ENCODE data around the gene SMG1.
"Not testable (repeated sequence)": the region's sequence is repeated elsewhere in the genome, so short reads cannot be mapped to it uniquely, and the experiment has no call there.

The SMG1 gene

GRCh38 chr16:18796377-18796776, 129.8 kb downstream of the SMG1 start:
- no peak for DNase-seq

GRCh38 chr16:18792836-18793433, 133.3 kb downstream of the SMG1 start:
- DNase-seq: no peak

DNA sequence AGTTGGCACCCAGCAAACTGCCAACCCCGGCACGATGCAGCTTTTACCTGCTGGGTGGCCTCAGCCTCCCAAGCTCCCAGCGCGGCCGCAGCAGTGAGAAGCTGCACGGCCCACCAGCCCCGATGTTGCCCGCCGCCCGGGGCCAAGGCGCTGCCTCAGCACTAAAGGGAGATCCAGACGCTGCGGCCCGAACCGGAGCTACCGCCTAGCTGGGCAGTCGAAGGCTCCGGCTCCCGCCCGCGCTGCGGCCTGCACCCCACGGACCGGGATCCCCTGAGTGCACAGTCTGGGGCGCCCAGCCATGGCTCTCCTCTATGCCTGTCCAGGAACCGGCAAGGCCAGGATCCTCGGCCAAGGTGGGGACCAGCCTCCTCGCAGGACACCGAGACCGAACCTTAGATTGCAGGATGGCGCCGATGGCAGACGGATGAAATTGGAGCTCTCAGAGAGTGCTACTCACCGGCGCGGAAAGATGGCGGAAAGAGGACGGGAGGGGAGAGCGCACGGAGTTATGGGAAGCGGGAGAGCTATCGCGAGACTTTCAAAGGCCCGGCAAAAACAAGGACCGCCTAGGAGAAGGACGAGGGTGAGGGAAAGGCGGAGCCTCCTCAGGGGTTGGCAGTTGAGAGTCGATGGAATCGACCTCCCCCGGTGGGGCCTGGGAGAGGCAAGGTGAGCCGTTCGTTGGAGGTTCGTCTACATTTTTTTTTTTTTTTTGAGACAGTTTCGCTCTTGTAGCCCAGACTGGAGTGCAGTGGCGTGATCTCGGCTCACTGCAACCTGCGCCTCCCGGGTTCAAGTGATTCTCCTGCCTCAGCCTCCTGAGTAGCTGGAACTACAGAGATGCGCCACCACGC, 136.1 kb downstream of the SMG1 start, which contains the start of gene RPS15A:
TSS of gene RPS15A (minus strand) at position 485 of the 857 bp plus-strand sequence. CDS start 1,221 bp downstream, outside the sequence.
- peak; percentile 86 for DNase-seq

GRCh38 chr16:18789515-18789849, 136.7 kb downstream of the SMG1 start:
- no peak for DNase-seq

- no peak for DNase-seq
Observed at GRCh38 chr16:18788828-18789514, 137.2 kb downstream of the SMG1 start.

DNA sequence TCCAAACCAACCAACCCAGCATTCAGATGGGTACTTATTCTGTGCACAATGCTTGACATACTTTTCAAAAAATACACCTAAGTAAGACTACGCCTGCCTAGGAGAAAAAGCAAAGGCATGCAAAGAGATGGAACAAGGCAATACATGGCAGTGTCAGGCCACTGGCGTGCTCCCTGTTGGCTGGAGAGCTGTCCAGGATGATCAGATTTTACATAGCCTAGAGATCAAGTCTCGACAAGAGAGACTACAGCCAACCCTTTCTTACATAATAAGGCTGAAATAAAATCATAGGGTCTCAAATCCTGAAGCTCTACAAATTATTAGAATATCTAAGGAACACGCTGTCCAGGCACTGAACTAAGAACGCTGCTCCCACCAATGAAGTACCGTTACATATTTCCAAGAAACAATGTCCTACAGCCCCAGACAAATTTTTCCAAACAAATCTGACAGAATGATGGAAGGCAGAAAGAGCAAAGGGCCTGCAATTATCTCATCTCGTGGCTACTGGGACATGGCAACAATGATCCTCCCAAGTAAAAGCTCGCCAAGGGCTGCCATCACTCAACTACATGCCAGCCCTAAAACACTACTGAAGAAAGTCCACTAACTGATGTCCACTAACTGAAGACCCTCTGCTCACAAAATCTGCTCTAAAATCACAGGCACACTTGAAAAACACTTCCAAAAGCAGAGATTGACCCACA, 141.1 kb downstream of the SMG1 start:
- no peak for DNase-seq

DNA sequence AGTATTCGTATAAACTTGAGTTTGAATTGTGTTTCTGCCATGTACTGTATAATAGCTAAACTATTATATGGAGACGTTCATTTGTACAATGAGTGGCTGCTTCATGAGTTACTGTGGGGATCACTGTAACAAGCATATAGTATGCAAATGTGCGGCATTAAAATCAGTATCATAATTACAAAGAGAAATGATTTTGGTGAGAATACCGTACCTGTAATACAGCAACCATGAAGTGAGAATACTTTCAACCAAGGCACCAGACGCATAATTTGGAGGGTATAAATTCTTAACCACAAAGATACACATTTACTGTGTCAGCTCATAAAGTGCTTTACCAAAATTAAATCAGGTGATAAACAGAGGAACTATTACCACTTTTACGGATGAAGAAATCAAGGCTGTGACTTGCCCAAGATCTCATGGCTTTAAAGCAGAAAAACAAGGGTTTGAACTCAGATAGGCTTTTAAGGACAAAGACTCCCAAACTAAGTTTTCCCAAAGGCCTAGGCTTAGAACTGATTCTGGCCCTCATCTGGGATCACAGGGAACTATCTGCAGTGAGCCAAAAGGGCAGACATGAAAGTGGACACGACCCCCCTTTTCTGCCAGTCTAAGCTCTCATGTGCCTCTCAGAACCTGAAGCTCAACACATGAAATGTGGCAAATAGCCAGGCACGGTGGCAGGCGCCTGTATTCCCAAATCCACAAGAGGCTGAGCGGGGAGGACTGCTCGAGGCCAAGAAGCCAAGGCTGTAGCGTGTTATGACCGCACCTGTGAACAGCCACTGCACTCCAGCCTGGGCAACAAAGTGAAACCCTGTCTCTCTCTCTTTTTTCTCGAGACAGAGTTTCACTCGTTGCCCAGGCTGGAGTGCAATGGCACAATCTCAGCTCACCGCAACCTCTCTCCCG, 142.5 kb downstream of the SMG1 start:
- DNase-seq: no peak

DNA sequence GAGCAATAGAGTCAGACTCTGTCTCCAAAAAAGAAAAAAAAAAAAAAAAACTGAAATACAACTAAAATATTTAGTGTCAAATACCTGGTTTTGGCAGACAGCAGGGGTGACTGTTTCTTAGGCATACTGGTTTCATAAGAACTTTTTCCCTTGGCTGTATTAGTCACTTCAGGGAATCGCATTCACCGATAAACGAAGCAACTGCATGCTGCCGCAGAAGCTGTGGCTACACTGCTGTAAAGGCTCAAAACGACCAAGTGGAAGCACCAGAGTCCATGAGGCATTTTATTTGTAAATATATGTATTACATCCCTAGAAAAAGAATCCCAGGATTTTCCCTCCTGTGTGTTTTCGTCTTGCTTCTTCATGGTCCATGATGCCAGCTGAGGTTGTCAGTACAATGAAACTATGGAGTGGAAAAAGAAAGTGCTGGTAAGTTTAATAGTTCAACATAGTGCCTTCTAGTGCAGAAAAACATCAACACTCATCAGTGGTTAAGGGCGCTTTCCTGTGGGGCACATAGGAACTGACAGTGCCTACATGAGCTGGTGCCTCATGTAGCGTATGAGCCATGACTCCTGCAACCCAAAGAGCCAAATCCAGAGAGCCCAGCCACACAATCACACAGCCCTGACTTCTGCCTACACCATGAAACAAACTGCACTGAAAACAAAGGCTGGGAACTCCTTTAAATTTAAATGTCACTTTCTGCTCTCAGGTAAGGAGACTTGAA, 143.3 kb downstream of the SMG1 start:
- DNase-seq: no peak

- not testable (repeated sequence) for DNase-seq
Observed at GRCh38 chr16:18781232-18781631, 145.0 kb downstream of the SMG1 start.

GRCh38 chr16:18780460-18781026, 145.7 kb downstream of the SMG1 start:
- DNase-seq: not testable (repeated sequence)

GRCh38 chr16:18777664-18778063, 148.5 kb downstream of the SMG1 start:
- DNase-seq: not testable (repeated sequence)

- DNase-seq: not testable (repeated sequence)
Observed at GRCh38 chr16:18776334-18776733, 149.9 kb downstream of the SMG1 start.

DNA sequence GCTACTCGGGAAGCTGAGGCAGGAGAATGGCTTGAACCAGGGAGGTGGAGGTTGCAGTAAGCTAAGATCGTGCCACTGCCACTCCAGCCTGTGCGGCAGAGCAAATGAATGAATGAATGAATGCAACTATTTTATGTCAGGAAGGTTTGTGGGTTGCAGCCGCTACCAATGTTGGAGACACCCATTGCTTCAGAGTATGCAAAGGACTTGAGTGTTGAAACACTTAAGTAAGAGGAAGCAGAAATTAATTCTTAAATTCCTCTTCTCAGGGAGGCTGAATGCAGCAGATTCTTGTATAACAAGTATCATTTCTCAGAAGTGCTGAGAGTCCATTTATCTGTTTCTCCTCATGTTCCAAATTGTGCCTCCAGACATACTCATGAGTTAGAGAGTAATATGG, 151.6 kb downstream of the SMG1 start:
- not testable (repeated sequence) for DNase-seq

DNA sequence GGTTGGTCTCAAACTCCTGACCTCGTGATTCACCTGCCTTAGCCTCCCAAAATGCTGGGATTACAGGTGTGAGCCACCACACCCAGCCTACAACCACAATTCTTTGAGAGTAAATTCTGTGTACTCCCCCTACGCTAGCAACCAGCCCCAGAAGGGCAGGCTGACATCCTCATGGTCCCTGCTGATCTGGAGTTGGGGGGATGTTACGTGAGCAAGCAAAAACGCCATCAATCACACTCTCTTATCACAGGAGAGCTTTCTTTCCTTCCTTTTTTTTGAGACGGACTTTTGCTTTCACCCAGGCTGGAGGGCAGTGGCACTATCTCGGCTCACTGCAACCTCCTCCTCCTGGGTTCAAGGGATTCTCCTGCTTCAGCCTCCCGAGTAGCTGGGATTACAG, 154.0 kb downstream of the SMG1 start:
- not testable (repeated sequence) for DNase-seq

DNA sequence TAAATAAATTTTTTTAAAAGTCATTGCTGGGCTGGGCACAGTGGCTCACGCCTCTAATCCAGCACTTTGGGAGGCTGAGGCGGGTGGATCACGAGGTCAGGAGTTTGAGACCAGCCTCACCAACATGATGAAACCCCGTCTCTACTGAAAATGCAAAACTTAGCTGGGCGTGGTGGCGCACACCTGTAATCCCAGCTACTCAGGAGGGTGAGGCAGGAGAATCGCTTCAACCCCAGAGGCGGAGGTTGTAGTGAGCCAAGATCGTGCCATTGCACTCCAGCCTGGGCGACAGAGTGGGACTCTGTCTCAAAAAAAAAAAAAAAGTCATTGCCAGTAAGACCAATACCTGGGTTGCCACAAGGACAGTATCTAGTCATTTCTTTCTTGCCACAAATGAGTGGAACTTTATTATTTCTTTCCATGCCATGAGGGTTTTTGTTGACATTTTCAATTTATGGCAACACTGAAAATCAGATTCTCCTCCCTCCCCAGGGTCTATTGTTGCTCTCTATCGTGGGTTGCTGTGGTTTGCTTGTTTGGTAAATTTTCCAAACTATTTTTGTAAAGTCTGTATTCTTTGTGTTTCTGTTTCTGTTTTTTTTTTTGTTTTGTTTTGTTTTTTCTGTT, 155.8 kb downstream of the SMG1 start:
- DNase-seq: not testable (repeated sequence)

- DNase-seq: not testable (repeated sequence)
Observed at GRCh38 chr16:18767217-18767616, 159.0 kb downstream of the SMG1 start.

GRCh38 chr16:18762713-18763112, 163.5 kb downstream of the SMG1 start:
- DNase-seq: not testable (repeated sequence)

DNA sequence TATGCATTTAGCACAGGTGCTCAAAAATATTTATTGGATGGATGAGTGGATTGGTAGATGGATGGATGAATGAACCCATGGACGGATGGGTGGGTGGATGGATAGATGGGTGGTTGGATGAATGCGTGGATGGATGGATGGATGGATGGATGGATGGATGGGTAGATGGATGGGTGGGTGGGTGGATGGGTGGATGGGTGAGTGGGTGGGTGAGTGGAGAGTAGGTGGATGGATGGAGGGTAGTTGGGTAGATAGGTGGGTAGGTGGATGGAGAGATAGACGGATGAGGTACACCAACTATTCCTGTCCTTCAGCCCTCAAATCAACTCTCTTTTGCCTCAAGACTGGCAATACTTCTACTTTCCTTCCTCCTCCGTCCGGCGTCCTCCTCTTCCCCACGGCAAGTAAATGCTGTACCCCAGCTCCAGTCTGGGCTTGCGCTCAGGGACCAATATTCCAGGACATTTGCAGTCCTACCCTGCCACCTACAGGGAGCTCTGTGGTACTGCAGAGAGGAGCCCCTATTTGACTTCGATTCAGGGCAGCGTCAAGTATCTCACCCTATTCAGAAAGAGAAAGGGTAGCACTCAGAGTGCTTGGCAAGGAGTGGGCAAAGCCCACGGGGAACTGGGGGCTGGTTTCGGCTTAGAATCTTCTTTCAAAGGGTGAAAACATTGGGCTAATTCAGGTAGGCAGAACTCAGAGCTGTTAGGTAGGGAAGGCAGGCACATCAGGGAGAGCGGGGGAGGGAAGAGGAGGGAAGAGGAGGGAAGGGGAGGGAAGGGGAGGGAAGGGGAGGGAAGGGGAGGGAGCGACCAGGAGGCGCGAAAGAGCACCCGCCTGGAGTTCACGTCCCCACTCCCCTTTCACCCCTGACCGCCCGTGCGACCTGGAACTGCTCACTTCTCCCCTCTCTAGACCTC, 166.3 kb downstream of the SMG1 start:
- DNase-seq: not testable (repeated sequence)
